CD4-positive, alpha-beta T cell treated with Interleukin-21 for 1 hour (primary cell): ENCODE data around the gene JAM3.
A peak's percentile ranks its signal among the peaks of the same experiment; 100 is the strongest.

Experiments
- DNase-seq: peaks from one replicate; pipeline ENCODE4 v3.0.0-alpha.2; 2020

The JAM3 gene

GRCh38 chr11:134039726-134040385 is 29.0 kb upstream of the JAM3 start:
- DNase-seq: no peak

- DNase-seq: no peak
Observed at GRCh38 chr11:134040386-134041302, 28.2 kb upstream of the JAM3 start.

- DNase-seq: no peak
Observed at GRCh38 chr11:134041349-134041748, 27.5 kb upstream of the JAM3 start.

DNA sequence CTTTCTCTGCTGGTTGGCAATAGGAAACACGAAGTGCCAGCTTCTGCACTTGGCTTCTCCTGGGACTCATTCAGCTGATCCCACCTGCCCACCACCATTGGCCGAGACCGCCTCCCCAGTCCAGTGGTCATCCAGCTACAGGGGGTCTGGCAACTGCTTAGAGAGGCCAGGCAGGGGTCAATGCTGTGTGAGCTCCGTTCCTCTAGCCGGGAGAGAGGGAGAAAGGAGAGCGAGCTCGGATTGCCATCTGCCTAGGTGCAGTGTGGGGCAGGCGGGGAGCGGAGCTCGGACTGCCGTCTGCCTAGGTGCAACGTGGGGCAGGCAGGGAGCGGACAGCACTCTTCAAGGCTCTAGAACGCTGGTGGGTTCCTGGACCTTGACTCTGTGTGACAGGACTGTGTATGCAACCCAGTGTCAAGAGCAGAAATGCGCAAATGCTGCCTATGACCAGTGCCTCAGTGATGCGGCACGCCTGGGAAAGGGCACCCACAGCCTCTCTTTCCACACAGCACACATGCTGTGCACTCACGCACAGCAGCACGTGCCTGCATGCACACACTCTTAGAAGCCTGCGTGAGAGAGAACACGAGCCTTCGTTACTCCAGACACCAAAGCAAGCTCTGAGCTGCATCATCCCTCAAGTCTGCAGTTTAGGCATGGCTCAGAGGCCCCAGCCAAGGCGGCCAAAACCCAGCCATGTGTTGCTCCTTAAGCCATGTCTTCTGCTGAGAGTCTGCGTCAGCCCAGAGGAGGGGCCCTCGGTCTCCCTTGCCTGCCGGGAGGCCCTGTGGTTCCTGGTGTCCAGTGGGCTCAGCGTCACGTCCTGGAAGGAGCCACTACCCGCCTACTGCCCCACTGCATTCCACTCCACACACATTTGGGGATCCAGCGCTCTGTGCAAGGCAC is 26.8 kb upstream of the JAM3 start:
- no peak for DNase-seq

DNA sequence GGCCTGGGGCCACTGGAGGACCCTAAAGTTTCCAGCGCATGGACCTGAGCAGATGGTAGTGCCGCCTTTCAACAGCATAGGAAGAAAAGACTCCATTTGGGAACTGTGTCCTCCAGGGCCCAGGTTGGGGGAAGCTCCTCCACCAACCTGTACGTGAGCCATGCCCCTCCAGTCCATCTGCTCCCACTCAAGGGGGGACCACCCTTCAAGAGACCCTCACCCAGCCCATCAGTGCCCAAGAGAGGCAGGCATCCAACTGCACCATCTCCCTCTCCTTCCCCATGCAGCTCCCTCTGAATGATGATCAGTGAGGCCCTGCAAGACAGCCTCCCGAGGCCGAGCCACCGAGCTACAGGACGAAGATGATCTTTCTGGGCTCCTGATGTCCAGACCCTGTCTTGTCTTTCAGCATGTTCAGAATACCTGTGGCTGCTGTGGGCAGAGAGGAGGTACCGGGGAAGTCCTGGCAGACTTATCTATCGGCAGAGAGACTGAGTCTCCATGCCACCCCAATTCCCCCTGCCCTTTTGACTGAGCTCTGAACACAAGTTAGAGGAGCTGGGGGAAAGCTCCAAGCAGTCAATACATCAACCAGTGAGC is 25.0 kb upstream of the JAM3 start:
- DNase-seq: no peak

GRCh38 chr11:134044514-134045284 is 24.2 kb upstream of the JAM3 start:
- no peak for DNase-seq

DNA sequence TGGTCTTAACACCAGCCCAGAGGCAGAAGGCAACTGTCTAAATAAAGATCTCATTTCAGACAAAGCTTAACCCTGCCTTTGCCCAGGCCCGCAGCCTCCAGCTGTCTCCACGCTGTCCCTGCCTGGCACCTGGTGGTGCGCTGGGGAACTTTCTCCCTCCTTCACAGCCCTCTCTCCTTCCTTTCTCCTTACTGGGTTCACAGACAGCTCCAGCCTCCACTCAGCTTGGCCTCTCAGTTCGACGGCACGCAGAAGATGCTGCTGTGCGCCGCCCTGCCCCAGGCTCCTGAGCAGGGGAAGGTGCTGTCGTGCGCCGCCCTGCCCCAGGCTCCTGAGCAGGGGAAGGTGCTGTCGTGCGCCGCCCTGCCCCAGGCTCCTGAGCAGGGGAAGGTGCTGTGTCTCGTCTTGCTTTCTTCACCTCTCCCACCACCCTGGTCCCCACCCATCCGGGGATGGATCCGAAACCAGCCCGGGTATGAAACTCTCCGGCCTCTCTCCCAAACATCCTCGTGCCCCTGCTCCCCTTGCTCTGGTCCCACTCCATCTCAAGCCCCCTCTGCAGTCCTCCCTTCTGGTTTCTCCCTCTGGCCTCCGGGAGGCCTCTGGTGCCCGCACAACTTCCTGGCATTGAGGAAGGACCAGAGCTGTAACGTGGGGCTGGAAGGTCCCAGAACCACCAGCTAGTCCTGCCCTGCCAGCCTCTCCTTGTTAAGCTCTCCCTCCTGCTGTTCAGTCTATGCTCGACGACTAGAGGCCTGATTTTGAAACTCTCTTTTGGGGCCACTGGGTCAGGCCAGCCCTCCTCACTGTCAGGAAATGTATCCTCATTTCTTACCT is 22.9 kb upstream of the JAM3 start:
- DNase-seq: peak; percentile 44

DNA sequence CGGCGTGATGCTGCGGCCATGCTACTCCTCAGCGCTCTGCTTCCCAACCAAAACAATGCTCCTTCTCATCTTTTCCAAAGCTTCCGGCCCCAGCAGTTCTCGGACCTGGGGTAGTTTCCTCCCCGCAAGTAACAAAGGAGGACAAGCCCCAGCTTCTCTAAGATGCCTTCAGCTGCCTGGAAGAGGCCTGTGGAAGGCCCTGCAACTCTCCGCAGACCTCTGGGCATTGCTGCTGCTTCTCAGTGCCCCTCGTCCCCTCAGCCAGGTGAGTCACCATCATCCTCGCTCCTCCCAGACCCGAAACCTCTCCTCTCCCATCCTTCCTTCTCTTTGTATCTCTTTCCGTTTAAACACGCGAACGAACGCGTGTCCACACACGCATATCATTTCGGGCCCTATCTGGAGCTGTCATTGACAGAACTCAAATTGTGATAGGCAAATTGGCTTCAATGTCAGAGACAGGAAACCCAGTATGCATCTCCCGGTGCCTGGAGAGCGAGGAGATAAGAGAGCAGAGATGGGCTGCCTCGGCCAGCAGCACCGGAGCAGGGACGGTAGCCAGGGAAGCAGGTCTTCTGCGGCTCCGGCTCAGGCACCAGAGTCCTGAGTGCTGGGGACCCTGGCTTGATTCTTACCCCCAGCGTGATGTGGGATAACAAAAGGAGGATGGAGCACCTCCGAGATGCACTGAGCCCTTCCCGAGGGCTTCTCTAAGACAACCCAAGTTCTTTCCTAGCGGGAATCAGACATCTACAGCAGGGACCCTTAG is 22.0 kb upstream of the JAM3 start:
- no peak for DNase-seq

DNA sequence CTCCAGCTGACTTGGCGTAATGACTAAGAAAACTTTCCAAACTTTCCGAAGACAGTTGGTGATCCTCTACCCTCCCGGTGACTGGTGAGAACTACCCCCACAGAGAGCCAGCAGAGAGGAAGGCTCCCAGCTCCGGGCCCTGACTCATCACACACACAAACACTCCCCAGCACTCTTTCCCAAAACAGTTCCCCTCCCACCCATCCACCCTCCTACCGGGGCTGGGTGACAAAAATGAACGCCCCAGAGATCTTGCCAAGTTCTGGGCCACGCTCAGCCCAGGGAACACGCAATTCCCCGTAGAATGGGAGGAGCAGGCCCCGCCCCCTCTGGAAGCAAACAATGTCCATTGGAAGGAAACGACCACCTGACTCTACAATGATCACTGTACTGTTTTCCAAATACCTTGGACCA is 21.3 kb upstream of the JAM3 start:
- DNase-seq: no peak

DNA sequence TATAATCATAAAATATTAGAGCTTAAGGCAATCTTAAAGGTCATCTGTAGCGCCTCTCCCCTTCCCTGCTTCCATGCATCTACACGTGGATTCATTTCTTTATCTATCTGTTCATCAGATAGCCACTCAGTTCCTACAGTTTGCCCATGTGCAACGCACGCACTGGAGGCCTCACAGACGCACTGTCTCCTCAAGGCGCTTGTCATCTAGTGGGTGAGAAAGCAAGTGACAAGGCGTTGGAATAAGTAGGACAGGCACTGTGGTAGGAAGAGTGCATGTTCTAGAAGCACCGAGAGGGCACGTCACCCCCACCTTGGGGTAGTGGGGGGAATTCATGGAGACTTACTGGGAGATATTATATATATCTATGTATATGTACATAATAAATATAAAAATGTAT is 20.8 kb upstream of the JAM3 start:
- DNase-seq: no peak

DNA sequence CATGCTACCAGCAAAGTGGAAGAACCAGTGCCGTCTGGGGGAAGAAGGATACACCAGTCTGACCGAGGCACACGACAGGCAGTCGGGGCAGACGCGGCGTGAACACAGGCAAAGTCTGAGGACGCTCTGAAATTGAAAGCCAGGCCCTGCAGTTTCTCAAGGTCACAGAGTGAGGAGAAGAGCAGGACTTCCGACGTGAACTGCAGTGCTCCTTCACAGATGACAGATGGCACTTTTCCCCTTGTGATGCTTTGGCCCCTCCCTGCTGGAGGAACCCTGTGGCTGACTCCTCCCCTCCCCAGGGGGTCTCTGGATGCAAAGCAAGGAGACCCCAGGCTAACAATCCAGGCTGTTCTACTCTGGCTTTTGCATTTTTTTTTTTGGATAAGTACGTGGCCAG is 19.6 kb upstream of the JAM3 start:
- DNase-seq: no peak

GRCh38 chr11:134050541-134051383 is 18.1 kb upstream of the JAM3 start:
- peak; percentile 75 for DNase-seq

DNA sequence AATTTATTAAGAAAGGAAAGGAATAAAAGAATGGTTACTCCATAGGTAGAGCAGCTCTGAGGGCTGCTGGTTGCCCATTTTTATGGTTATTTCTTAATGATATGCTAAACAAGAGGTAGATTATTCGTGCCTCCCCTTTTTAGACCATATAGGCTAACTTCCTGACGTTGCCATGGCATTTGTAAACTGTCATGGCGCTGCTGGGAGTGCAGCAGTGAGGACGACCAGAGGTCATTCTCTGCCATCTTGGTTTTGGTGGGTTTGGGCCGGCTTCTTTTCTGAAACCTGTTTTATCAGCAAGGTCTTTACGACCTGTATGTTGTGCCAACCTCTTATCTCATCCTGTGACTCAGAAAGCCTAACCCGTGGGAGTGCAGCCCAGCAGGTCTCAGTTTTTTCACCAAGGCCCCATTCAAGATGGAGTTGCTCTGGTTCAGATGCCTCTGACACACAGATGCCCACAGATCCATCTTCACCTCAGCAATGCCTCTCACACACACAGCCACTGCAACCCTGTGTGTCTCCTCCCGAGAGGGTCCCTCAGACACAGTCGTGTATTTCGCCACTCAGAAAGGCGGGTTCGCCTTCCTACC is 16.4 kb upstream of the JAM3 start:
- DNase-seq: no peak

- no peak for DNase-seq
Observed at GRCh38 chr11:134052988-134053945, 15.6 kb upstream of the JAM3 start.

GRCh38 chr11:134055029-134055428 is 13.8 kb upstream of the JAM3 start:
- DNase-seq: no peak

GRCh38 chr11:134060316-134060715 is 8.6 kb upstream of the JAM3 start:
- no peak for DNase-seq

DNA sequence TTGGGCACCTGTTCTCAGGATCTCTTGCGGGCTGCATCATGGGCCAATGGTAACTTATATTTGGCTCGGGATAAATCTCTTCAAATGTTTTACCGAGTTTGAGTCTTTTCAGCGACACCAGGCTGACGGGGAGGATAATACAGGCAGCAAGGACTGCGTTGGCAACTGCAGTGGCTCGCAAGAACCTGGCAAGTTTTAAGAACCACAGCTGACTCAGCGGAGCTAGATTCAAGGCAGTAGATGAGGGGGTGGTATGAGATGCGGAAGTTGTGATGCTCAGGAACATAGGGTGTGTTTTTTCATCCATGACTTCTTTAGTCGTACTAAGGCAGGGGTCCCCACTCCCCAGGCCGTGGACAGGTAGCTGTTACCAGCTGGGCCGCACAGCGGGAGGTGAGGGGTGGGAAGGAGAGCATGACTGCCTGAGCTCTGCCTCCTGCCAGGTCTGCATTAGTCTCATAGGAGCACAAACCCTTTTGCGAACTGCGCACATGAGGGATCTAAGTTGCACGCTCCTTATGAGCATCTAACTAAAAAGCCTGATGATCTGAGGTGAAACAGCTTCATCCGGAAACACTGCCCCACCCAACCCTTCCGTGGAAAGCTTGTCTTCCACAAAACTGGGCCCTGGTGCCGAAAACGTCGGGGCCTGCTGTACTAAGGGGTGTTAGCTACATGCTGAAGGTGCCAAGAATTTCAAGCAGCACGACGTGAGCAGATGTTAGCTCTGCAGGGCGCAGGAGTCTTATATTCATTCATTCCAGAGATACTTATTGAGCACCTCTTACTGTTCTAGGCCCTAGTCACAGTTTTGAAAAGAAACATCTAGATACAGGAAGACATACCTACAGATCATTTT is 6.4 kb upstream of the JAM3 start:
- DNase-seq: no peak
